HepG2 (cell line): ENCODE measurements around the gene MYORG. TPM values are rescaled to one million over a fixed set of nuclear protein-coding genes. Genes with fewer than 3 reads are reported as not detected.

Source experiments
- ATAC-seq: fragments of 200-7000 bp; cut with Tn5 transposase; 3 replicates; pipeline ENCODE4 v1.9.1; 2020; ENCODE audit warnings: mild to moderate bottlenecking, moderate library complexity
- BruUV-seq: library from RNA; stranded (reverse); fragments of 400-500 nt; replicated peaks from 2 replicates; lab custom pipeline; 2021; lab: Mats Ljungman, UMichigan
- CTCF ChIA-PET: fragments of 300-600 bp; formaldehyde crosslinking; extraction: SDS; loops from one replicate; lab custom pipeline; 2021; ENCODE audit warnings: low total read pairs, inconsistent platforms, low intra/inter-chr PET ratio; lab: Yijun Ruan, JAX
- POLR2A ChIA-PET: fragments of 350-600 bp; sonication (Branson Sonifier 250); formaldehyde crosslinking; loops from one replicate; lab custom pipeline; 2020; ENCODE audit warnings: antibody characterized with exemption, inconsistent platforms; lab: Yijun Ruan, JAX
- DNase-seq: peaks from one replicate; pipeline ENCODE4 v3.0.0-alpha.2; 2015; ENCODE audit warnings: low spot score
- FAIRE-seq: peaks from 3 replicates; lab custom pipeline; 2011; peaks lifted over from hg19 to GRCh38; lab: Jason Lieb, UNC
- H2AFZ ChIP-seq: one replicate; pipeline ENCODE4 v1.6.1; 2011; ENCODE audit warnings: low read length, inconsistent platforms
- H3K27ac ChIP-seq: fragments of 300-600 bp; 3 replicates; pipeline ENCODE4 v1.8.0; 2011; ENCODE audit warnings: mixed run types, mild to moderate bottlenecking, mixed read lengths, low read length, inconsistent platforms; ENCODE audit not compliant: insufficient read depth; ENCODE audit errors: extremely low read length
- H3K27me3 ChIP-seq, 2 experiments: fragments of 200-600 bp in 1 of 2; 2 replicates in 1 of 2; 3 replicates in 1 of 2; pipeline versions ENCODE4 v1.6.0 to v1.8.0; 2011; ENCODE audit warnings: low read length in 2 of 2, mild to moderate bottlenecking in 2 of 2, moderate library complexity in 2 of 2, inconsistent platforms in 1 of 2; ENCODE audit not compliant: insufficient read depth in 2 of 2, control insufficient read depth in 1 of 2
- H3K36me3 ChIP-seq, 2 experiments: fragments of 200-600 bp in 1 of 2; replicated peaks in 1 of 2; 2 replicates in 1 of 2; 3 replicates in 1 of 2; pipeline versions ENCODE4 v1.5.1 to v1.8.0; 2011; ENCODE audit warnings: low read length in 2 of 2, inconsistent platforms in 1 of 2; ENCODE audit not compliant: insufficient read depth in 2 of 2, control insufficient read depth in 1 of 2
- H3K4me1 ChIP-seq: 2 replicates; pipeline ENCODE4 v1.5.1; 2012; ENCODE audit warnings: low read length, inconsistent platforms; ENCODE audit not compliant: insufficient read depth
- H3K4me2 ChIP-seq: 2 replicates; pipeline ENCODE4 v1.6.0; 2011; ENCODE audit warnings: low read depth, low read length, inconsistent platforms
- H3K4me3 ChIP-seq, 3 experiments: fragments of 200-600 bp in 1 of 3; sonication (generic), shearing (Covaris generic) in 1 of 3; replicated peaks in 1 of 3; 2 replicates each; pipeline ENCODE4 v1.5.1; 2011 to 2016; ENCODE audit warnings: low read length in 3 of 3, inconsistent platforms in 2 of 3, low read depth in 2 of 3, mild to moderate bottlenecking in 2 of 3, control low read depth in 1 of 3, mixed read lengths in 1 of 3; ENCODE audit not compliant: insufficient read depth in 1 of 3
- H3K79me2 ChIP-seq: one replicate; pipeline ENCODE4 v1.6.1; 2011; ENCODE audit warnings: low read length, inconsistent platforms; ENCODE audit not compliant: insufficient read depth
- H3K9ac ChIP-seq: 2 replicates; pipeline ENCODE4 v1.6.0; 2011; ENCODE audit warnings: mild to moderate bottlenecking, low read depth, low read length, inconsistent platforms; ENCODE audit not compliant: insufficient read depth
- H3K9me3 ChIP-seq: 2 replicates; pipeline ENCODE4 v1.5.1; 2012; ENCODE audit warnings: mild to moderate bottlenecking, low read length
- H4K20me1 ChIP-seq: 2 replicates; pipeline ENCODE4 v1.6.0; 2011; ENCODE audit warnings: inconsistent platforms, mild to moderate bottlenecking, low read length, moderate library complexity; ENCODE audit not compliant: insufficient read depth
- GTF2F1 ChIP-seq: fragments of 150-350 bp; IDR thresholded peaks from 2 replicates; pipeline ENCODE4 v1.6.1; 2014; ENCODE audit warnings: low read length
- HNRNPUL1 ChIP-seq: fragments of 200-400 bp; formaldehyde crosslinking; IDR thresholded peaks from 2 replicates; pipeline ENCODE4 v1.6.1; 2017; ENCODE audit warnings: low read depth, mild to moderate bottlenecking, low read length, moderate library complexity
- HOXA3 ChIP-seq: sonication (generic); formaldehyde crosslinking; IDR thresholded peaks from 2 replicates; pipeline ENCODE4 v1.5.0; 2020; ENCODE audit warnings: missing genetic modification reagents
- KDM1A ChIP-seq: IDR thresholded peaks from 2 replicates; pipeline ENCODE4 v1.6.1; 2016; ENCODE audit warnings: missing compliant biosample characterization
- MED13 ChIP-seq: sonication (generic); formaldehyde crosslinking; IDR thresholded peaks from 2 replicates; pipeline ENCODE4 v1.5.0; 2020; ENCODE audit warnings: missing genetic modification reagents
- NBN ChIP-seq: fragments of 450-650 bp; conservative IDR thresholded peaks from 2 replicates; pipeline ENCODE4 v1.6.1; 2017
- NRL ChIP-seq: sonication (generic); formaldehyde crosslinking; IDR thresholded peaks from 2 replicates; pipeline ENCODE4 v1.5.0; 2020; ENCODE audit warnings: missing genetic modification reagents, mild to moderate bottlenecking, moderate library complexity, borderline replicate concordance
- SALL2 ChIP-seq: sonication (generic); formaldehyde crosslinking; IDR thresholded peaks from 2 replicates; pipeline ENCODE4 v1.8.1; 2023; ENCODE audit warnings: mild to moderate bottlenecking, missing genetic modification reagents, inconsistent platforms
- TEAD3 ChIP-seq: optimal IDR thresholded peaks from 2 replicates; pipeline ENCODE3; 2016; ENCODE audit warnings: borderline replicate concordance
- ZC3H13 ChIP-seq: sonication (generic); formaldehyde crosslinking; IDR thresholded peaks from 2 replicates; pipeline ENCODE4 v1.8.1; 2023; ENCODE audit warnings: mild to moderate bottlenecking, missing genetic modification reagents, moderate library complexity
- ZSCAN31 ChIP-seq: sonication (generic); formaldehyde crosslinking; IDR thresholded peaks from 2 replicates; pipeline ENCODE4 v1.5.0; 2020; ENCODE audit warnings: low read depth, mild to moderate bottlenecking, missing genetic modification reagents
- WGBS: methylation state at CpG from one replicate; pipeline ENCODE4 v1.1.6; 2017; ENCODE audit warnings: low lambda C conversion rate; 5-methylcytosine and 5-hydroxymethylcytosine counted together
- in situ Hi-C: cut with HindIII; loops from 2 replicates; pipeline ENCODE4 v1.10.0; 2017; ENCODE audit warnings: low pct_unique_long_range_greater_than_20kb; ENCODE audit not compliant: extremely low pct_ligation_motif_present
- intact Hi-C: fragments of 100-400 bp; cut with micrococcal nuclease; formaldehyde crosslinking; loops from one replicate; pipeline ENCODE4 v1.10.0; 2022; ENCODE audit not compliant: unreplicated experiment
- polyA plus RNA-seq, 8 experiments: library from polyadenylated mRNA; depleted of rRNA in 3 of 8; stranded (reverse) in 7 of 8; unstranded in 1 of 8; fragments of >200 nt; fragmentation: Illumina TruSeq in 4 of 8; extraction: Trizol in 4 of 8; gene quantifications; 2 replicates each; pipeline versions ENCODE4 v1.2.1 to v1.2.3, GENCODE V29; 2011 to 2016; ENCODE audit warnings: low read depth in 4 of 8, missing spikeins in 1 of 8, mixed read lengths in 1 of 8; ENCODE audit not compliant: insufficient read depth in 1 of 8
- total RNA-seq, 5 experiments: library from RNA; depleted of rRNA; stranded (reverse); fragments of >200 nt; fragmentation: Illumina TruSeq; extraction: Trizol; gene quantifications; 2 replicates each; pipeline ENCODE4 v1.2.3, GENCODE V29; 2016; ENCODE audit warnings: low read depth in 1 of 5
- TF ChIP-seq, protein P1 (sequence below): sonication (generic); formaldehyde crosslinking; IDR thresholded peaks from 2 replicates; pipeline ENCODE4 v1.4.0; 2020; ENCODE audit warnings: missing genetic modification reagents
- TF ChIP-seq, protein P2 (sequence below): sonication (generic); formaldehyde crosslinking; IDR thresholded peaks from 2 replicates; pipeline ENCODE4 v1.5.0; 2020; ENCODE audit warnings: missing genetic modification reagents
- TF ChIP-seq, protein P3 (sequence below): sonication (generic); formaldehyde crosslinking; IDR thresholded peaks from 2 replicates; pipeline ENCODE4 v1.4.0; 2020; ENCODE audit warnings: low read depth, mild to moderate bottlenecking, missing genetic modification reagents
- TF ChIP-seq, protein P4 (sequence below): sonication (generic); formaldehyde crosslinking; IDR thresholded peaks from 2 replicates; pipeline ENCODE4 v1.5.0; 2020; ENCODE audit warnings: missing genetic modification reagents, mild to moderate bottlenecking, borderline replicate concordance
- TF ChIP-seq, protein P5 (sequence below): IDR thresholded peaks from 2 replicates; pipeline ENCODE4 v1.6.1; 2016; ENCODE audit warnings: low read depth, borderline replicate concordance
- TF ChIP-seq, protein P6 (sequence below): IDR thresholded peaks from 2 replicates; pipeline ENCODE4 v1.6.1; 2012; ENCODE audit warnings: inconsistent platforms

Gene MYORG
- total and polyA plus RNA-seq, 2 of the 13 experiments (the other 11 are each of a cell fraction or from before 2014, with no cell fraction given), result 11.1 to 22.4 TPM

DNA sequence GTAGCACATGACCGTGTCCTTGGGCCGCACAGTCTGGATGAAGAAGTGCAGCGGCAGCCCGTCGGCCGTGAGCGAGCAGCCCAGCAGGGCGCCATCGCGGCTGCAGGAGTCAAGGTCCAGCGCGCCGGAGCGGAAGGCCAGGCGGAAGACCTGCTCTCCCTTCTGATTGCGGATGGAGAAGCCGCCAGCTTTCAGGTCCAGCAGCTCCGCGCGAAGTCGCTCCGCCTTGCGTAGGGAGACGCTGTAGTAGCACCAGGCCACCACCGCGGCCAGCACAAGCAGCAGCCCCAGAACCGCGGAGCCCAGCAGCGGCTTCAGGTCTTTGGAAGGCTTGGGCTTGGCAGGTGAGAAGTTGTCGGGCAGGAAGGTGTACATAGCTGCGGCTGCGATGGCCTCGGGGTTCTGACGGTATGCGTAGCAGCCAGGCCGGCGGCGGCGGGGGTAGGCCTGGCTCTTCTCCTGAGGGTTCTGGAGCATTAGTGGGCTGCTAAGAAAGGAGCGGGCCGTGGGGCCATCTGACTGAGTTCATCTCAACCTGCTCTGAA lies 4.2 kb downstream of the MYORG start (continued):
- TF ChIP-seq, protein P1, sequence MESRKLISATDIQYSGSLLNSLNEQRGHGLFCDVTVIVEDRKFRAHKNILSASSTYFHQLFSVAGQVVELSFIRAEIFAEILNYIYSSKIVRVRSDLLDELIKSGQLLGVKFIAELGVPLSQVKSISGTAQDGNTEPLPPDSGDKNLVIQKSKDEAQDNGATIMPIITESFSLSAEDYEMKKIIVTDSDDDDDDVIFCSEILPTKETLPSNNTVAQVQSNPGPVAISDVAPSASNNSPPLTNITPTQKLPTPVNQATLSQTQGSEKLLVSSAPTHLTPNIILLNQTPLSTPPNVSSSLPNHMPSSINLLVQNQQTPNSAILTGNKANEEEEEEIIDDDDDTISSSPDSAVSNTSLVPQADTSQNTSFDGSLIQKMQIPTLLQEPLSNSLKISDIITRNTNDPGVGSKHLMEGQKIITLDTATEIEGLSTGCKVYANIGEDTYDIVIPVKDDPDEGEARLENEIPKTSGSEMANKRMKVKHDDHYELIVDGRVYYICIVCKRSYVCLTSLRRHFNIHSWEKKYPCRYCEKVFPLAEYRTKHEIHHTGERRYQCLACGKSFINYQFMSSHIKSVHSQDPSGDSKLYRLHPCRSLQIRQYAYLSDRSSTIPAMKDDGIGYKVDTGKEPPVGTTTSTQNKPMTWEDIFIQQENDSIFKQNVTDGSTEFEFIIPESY (CRISPR knock-in tag), result peak; percentile 92
- TF ChIP-seq, protein P2, sequence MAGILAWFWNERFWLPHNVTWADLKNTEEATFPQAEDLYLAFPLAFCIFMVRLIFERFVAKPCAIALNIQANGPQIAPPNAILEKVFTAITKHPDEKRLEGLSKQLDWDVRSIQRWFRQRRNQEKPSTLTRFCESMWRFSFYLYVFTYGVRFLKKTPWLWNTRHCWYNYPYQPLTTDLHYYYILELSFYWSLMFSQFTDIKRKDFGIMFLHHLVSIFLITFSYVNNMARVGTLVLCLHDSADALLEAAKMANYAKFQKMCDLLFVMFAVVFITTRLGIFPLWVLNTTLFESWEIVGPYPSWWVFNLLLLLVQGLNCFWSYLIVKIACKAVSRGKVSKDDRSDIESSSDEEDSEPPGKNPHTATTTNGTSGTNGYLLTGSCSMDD (CRISPR knock-in tag), result no peak
- TF ChIP-seq SALL2 (no peak), HOXA3 (CRISPR knock-in tag) (peak; percentile 54), NBN (no peak), KDM1A (CRISPR knock-in tag) (no peak), MED13 (CRISPR knock-in tag) (no peak), GTF2F1 (no peak)

DNA sequence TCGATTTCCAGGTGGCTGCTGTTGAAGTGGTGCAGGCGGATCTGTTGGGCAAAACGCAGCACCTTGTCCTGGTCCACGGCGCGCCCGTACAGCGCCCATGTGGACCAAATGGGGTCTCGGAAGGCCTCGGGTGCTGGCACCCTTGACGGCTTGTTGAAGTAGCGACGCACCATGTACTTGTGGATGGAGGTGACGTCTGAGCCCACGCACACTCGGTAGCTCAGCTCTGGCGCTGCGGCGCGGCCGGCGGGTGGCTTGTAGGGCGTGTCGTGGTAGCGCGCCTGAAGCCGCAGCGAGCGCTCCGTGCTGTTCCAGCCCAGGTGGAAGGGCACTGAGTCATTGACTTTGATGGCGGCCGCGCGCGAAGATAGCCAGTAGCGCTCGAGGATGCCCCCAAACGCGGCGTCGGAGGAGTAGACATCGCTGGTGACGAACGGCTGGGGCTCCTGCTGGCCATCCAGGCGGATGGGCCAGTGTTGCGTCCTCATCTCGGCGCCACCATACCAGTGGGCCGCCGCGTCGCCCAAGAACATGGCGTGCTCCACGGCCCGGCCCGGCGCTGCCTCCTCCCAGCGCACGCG lies 4.7 kb downstream of the MYORG start:
- no peak overlapping the region for H3K4me2 ChIP-seq
- H3K27ac ChIP-seq, result no peak overlapping the region
- H4K20me1 ChIP-seq, result no peaks in the 10 kb centered on the region
- 98% methylated on average over 57 of the region's 60 CpGs for WGBS
- ChIA-PET POLR2A (interaction anchor here (9.2 kb wide), 1 partner anchor 36 kb away, joined by 162 read pairs; no protein-coding TSS in a partner anchor), CTCF (no interaction called here)
- peaks cover 31% of the 10 kb centered on the region for H3K4me1 ChIP-seq
- peaks cover 22% of the 10 kb centered on the region for H3K79me2 ChIP-seq
- BruUV-seq, result no TSS peak
- no peak overlapping the region for H3K9ac ChIP-seq
- intact Hi-C loops (no loop called here), in situ Hi-C loops (no loop called here)
- no peak overlapping the region for H3K4me3 ChIP-seq
- DNase-seq (no peak), FAIRE-seq (no peak), ATAC-seq (no peak)
- peaks cover 22 to 33% of the 10 kb centered on the region in 2 experiments for H3K36me3 ChIP-seq
- peaks cover 6% of the 10 kb centered on the region; the same call in 1 of the 2 replicates for H3K9me3 ChIP-seq
- H3K27me3 ChIP-seq, result no peaks in the 10 kb centered on the region; a peak in 1 of 5 replicates
- no peak overlapping the region for H2AFZ ChIP-seq
- no peak for TF ChIP-seq HNRNPUL1
- TF ChIP-seq ZSCAN31 (CRISPR knock-in tag), result no peak
- TF ChIP-seq, protein P3, sequence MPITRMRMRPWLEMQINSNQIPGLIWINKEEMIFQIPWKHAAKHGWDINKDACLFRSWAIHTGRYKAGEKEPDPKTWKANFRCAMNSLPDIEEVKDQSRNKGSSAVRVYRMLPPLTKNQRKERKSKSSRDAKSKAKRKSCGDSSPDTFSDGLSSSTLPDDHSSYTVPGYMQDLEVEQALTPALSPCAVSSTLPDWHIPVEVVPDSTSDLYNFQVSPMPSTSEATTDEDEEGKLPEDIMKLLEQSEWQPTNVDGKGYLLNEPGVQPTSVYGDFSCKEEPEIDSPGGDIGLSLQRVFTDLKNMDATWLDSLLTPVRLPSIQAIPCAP (CRISPR knock-in tag), result no peak
- TF ChIP-seq ZC3H13 (CRISPR knock-in tag), result 0 out of 2 replicates have a peak, but pooled peaks have one; percentile 7
- no peak for TF ChIP-seq NRL (CRISPR knock-in tag)
- no peak for TF ChIP-seq TEAD3 (CRISPR knock-in tag)
- TF ChIP-seq, protein P4, sequence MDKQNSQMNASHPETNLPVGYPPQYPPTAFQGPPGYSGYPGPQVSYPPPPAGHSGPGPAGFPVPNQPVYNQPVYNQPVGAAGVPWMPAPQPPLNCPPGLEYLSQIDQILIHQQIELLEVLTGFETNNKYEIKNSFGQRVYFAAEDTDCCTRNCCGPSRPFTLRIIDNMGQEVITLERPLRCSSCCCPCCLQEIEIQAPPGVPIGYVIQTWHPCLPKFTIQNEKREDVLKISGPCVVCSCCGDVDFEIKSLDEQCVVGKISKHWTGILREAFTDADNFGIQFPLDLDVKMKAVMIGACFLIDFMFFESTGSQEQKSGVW, result no peak
- TF ChIP-seq, protein P5, sequence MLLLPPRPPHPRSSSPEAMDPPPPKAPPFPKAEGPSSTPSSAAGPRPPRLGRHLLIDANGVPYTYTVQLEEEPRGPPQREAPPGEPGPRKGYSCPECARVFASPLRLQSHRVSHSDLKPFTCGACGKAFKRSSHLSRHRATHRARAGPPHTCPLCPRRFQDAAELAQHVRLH, result no peak
- TF ChIP-seq, protein P6, sequence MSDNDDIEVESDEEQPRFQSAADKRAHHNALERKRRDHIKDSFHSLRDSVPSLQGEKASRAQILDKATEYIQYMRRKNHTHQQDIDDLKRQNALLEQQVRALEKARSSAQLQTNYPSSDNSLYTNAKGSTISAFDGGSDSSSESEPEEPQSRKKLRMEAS, result no peak
